K562 (cell line): ENCODE results near the gene BCR. TPM values are rescaled to one million over a fixed set of nuclear protein-coding genes. Genes with fewer than 3 reads are reported as not detected.

Experiments used
- BRD9 ChIP-seq: fragments of 450-650 bp; IDR thresholded peaks from 2 replicates; pipeline ENCODE4 v1.6.1; 2018; ENCODE audit warnings: low read depth; ENCODE audit not compliant: partially characterized antibody
- CBX1 ChIP-seq: sonication (generic); IDR thresholded peaks from 2 replicates; pipeline ENCODE4 v1.6.1; 2016; ENCODE audit warnings: antibody characterized with exemption, low read depth, mild to moderate bottlenecking
- CBX8 ChIP-seq: fragments of 200-600 bp; sonication (generic); IDR thresholded peaks from 2 replicates; pipeline ENCODE4 v1.6.1; 2012; ENCODE audit warnings: borderline replicate concordance, mixed run types, low read depth, mild to moderate bottlenecking, moderate library complexity, mixed read lengths, low read length, control low read depth, inconsistent platforms; ENCODE audit not compliant: poor library complexity, severe bottlenecking; ENCODE audit errors: extremely low read depth
- ETV1 ChIP-seq: fragments of 450-650 bp; conservative IDR thresholded peaks from 2 replicates; pipeline ENCODE4 v1.6.1; 2016; ENCODE audit warnings: missing genetic modification characterization, control low read depth, low read depth, missing compliant biosample characterization
- HSF4 ChIP-seq: fragments of 250-450 bp; sonication (Bioruptor Pico); IDR thresholded peaks from 2 replicates; pipeline ENCODE4 v2.1.2; 2022; ENCODE audit warnings: mild to moderate bottlenecking, moderate library complexity, borderline replicate concordance
- IRF2 ChIP-seq: sonication (generic); formaldehyde crosslinking; IDR thresholded peaks from 2 replicates; pipeline ENCODE4 v1.8.1; 2022; ENCODE audit warnings: mild to moderate bottlenecking, missing genetic modification reagents
- MAFG ChIP-seq: fragments of 450-650 bp; conservative IDR thresholded peaks from 2 replicates; pipeline ENCODE4 v1.6.1; 2016; ENCODE audit warnings: missing genetic modification characterization, missing compliant biosample characterization
- RCOR1 ChIP-seq, 2 experiments: IDR thresholded peaks; 2 replicates each; pipeline ENCODE4 v1.6.1; 2012; ENCODE audit warnings: low read depth in 2 of 2, low read length in 2 of 2, borderline replicate concordance in 1 of 2, improper control_type of control experiment in 1 of 2
- SMAD2 ChIP-seq: fragments of 150-350 bp; IDR thresholded peaks from 2 replicates; pipeline ENCODE4 v1.6.1; 2014; ENCODE audit warnings: low read depth, mild to moderate bottlenecking, low read length
- SMC3 ChIP-seq: conservative IDR thresholded peaks from 2 replicates; pipeline ENCODE4 v1.6.1; 2011; ENCODE audit warnings: low read depth, low read length, improper control_type of control experiment; ENCODE audit not compliant: insufficient read depth
- SRSF3 ChIP-seq: fragments of 200-400 bp; formaldehyde crosslinking; IDR thresholded peaks from 2 replicates; pipeline ENCODE4 v1.6.1; 2016; ENCODE audit warnings: mild to moderate bottlenecking, low read length, moderate library complexity; ENCODE audit not compliant: insufficient read depth
- STAT5A ChIP-seq: IDR thresholded peaks from 2 replicates; pipeline ENCODE4 v1.6.1; 2012; ENCODE audit warnings: low read length, inconsistent platforms, borderline replicate concordance
- YBX1 ChIP-seq: fragments of 450-650 bp; IDR thresholded peaks from 2 replicates; pipeline ENCODE4 v1.7.1; 2016; ENCODE audit warnings: mild to moderate bottlenecking
- ZBTB1 ChIP-seq: sonication (generic); formaldehyde crosslinking; IDR thresholded peaks from 2 replicates; pipeline ENCODE4 v1.8.1; 2023; ENCODE audit warnings: missing genetic modification reagents, low read depth, mild to moderate bottlenecking, borderline replicate concordance
- ZNF174 ChIP-seq: fragments of 250-450 bp; sonication (Bioruptor Pico); IDR thresholded peaks from 2 replicates; pipeline ENCODE4 v1.4.0; 2020; ENCODE audit warnings: mild to moderate bottlenecking
- ZNF586 ChIP-seq: fragments of 450-650 bp; formaldehyde crosslinking; conservative IDR thresholded peaks from 2 replicates; pipeline ENCODE4 v1.4.0; 2020; ENCODE audit warnings: mild to moderate bottlenecking, moderate library complexity
- ZNF695 ChIP-seq: fragments of 450-650 bp; formaldehyde crosslinking; IDR thresholded peaks from 2 replicates; pipeline ENCODE4 v1.4.0; 2020; ENCODE audit warnings: mild to moderate bottlenecking, moderate library complexity
- polyA plus RNA-seq, 8 experiments: library from polyadenylated mRNA; depleted of rRNA in 4 of 8; stranded (reverse) in 5 of 8; unstranded in 3 of 8; fragments of >200 nt; fragmentation: Nextera tagmentation in 2 of 8; fragmentation: Illumina TruSeq in 1 of 8; extraction: Ambion mirVana in 2 of 8; extraction: Trizol in 1 of 8; gene quantifications; 2 replicates each; pipeline versions ENCODE4 v1.2.1 to v1.2.3, GENCODE V29; 2011 to 2014; ENCODE audit warnings: inconsistent platforms in 1 of 8, missing spikeins in 1 of 8
- total RNA-seq, 7 experiments: library from RNA; depleted of rRNA in 6 of 7; stranded (reverse); fragments of >200 nt in 6 of 7; fragmentation: Illumina TruSeq in 2 of 7; extraction: Trizol in 2 of 7; gene quantifications; 2 replicates each; pipeline versions ENCODE4 v1.2.1 to v1.2.3, GENCODE V29; 2011 to 2021; ENCODE audit warnings: low replicate concordance in 1 of 7
- TF ChIP-seq, protein P1 (sequence below): sonication (generic); formaldehyde crosslinking; IDR thresholded peaks from 2 replicates; pipeline ENCODE4 v1.8.1; 2023; ENCODE audit warnings: mild to moderate bottlenecking, missing genetic modification reagents
- TF ChIP-seq, protein P2 (sequence below): fragments of 450-650 bp; IDR thresholded peaks from 2 replicates; pipeline ENCODE4 v1.6.1; 2018; ENCODE audit not compliant: partially characterized antibody
- TF ChIP-seq, protein P3 (sequence below), 2 experiments: fragments of 450-650 bp in 1 of 2; sonication (generic) in 1 of 2; formaldehyde crosslinking in 1 of 2; IDR thresholded peaks in 1 of 2; conservative IDR thresholded peaks in 1 of 2; 2 replicates each; pipeline versions ENCODE4 v1.6.1 to v1.8.1; 2016 to 2023; ENCODE audit warnings: mild to moderate bottlenecking in 2 of 2, moderate library complexity in 2 of 2, inconsistent platforms in 1 of 2, missing genetic modification reagents in 1 of 2

The BCR gene
- total and polyA plus RNA-seq, 9 of the 15 experiments (the other 6 are each of a cell fraction or from before 2014, with no cell fraction given) = 0.41 to 150 (median 45.6) TPM

DNA sequence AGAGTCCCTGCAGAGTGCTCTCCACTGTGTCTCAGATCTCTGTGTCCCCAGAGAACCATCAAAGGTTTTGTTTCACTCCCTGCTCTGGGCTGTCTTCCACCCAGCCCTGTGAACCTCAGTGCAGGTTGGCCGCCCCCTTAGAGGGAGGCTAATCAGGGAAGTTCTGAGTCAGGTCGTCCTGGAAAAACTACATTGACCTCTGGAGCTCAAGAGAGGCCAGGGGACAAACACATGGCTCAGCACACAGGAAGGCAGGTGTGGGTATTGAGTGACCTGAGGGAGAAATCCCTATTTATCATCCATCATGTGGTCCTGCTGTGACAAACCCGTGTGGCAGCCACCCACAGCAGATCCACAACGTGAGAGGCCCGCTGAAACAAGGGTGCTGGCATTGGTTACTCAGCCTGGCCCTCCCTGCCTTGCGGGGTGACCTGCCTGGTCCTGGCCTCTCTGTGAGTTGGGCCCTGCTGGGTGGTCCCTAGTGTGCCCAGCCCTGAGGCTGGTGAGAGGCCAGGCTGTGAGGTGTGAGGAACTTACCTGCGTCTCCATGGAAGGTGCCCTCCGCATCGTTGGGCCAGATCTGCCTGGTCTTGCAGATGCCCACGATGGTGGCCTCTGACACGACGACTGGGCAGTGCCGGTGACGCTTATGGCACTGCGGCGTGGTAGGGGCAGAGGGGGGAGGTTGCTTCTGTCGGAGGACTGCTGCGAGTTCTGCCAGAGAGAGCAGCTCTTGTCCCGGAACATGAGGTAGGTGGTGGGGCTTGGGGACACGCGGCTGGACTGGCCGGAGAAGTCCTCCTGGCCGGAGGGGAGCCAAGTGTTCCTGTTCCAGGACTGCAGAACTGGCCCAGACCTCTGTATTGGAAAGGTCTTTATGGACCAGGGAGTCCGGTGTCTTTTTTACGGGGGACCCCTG, 669 bp upstream of the BCR start (continued):
- TF ChIP-seq SRSF3 (no peak), ZBTB1 (no peak), ETV1 (tag) (no peak), HSF4 (no peak), ZNF695 (no peak), SMC3 (no peak), SMAD2 (no peak), BRD9 (no peak), YBX1 (no peak), STAT5A (no peak), MAFG (tag) (no peak), IRF2 (no peak), CBX1 (no peak), RCOR1 (IDR thresholded peaks at IDR 0.05; ENCODE audit: borderline replicate concordance in 1 of 2, low read depth in 2 of 2, low read length in 2 of 2) (no peak), ZNF586 (CRISPR knock-in tag) (no peak), CBX8 (no peak), ZNF174 (no peak)
- TF ChIP-seq, protein P1, sequence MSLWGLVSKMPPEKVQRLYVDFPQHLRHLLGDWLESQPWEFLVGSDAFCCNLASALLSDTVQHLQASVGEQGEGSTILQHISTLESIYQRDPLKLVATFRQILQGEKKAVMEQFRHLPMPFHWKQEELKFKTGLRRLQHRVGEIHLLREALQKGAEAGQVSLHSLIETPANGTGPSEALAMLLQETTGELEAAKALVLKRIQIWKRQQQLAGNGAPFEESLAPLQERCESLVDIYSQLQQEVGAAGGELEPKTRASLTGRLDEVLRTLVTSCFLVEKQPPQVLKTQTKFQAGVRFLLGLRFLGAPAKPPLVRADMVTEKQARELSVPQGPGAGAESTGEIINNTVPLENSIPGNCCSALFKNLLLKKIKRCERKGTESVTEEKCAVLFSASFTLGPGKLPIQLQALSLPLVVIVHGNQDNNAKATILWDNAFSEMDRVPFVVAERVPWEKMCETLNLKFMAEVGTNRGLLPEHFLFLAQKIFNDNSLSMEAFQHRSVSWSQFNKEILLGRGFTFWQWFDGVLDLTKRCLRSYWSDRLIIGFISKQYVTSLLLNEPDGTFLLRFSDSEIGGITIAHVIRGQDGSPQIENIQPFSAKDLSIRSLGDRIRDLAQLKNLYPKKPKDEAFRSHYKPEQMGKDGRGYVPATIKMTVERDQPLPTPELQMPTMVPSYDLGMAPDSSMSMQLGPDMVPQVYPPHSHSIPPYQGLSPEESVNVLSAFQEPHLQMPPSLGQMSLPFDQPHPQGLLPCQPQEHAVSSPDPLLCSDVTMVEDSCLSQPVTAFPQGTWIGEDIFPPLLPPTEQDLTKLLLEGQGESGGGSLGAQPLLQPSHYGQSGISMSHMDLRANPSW (CRISPR knock-in tag) = peak; percentile 99
- TF ChIP-seq, protein P2, sequence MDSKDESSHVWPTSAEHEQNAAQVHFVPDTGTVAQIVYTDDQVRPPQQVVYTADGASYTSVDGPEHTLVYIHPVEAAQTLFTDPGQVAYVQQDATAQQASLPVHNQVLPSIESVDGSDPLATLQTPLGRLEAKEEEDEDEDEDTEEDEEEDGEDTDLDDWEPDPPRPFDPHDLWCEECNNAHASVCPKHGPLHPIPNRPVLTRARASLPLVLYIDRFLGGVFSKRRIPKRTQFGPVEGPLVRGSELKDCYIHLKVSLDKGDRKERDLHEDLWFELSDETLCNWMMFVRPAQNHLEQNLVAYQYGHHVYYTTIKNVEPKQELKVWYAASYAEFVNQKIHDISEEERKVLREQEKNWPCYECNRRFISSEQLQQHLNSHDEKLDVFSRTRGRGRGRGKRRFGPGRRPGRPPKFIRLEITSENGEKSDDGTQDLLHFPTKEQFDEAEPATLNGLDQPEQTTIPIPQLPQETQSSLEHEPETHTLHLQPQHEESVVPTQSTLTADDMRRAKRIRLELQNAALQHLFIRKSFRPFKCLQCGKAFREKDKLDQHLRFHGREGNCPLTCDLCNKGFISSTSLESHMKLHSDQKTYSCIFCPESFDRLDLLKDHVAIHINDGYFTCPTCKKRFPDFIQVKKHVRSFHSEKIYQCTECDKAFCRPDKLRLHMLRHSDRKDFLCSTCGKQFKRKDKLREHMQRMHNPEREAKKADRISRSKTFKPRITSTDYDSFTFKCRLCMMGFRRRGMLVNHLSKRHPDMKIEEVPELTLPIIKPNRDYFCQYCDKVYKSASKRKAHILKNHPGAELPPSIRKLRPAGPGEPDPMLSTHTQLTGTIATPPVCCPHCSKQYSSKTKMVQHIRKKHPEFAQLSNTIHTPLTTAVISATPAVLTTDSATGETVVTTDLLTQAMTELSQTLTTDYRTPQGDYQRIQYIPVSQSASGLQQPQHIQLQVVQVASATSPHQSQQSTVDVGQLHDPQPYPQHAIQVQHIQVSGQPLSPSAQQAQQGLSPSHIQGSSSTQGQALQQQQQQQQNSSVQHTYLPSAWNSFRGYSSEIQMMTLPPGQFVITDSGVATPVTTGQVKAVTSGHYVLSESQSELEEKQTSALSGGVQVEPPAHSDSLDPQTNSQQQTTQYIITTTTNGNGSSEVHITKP = no peak
- TF ChIP-seq, protein P3, sequence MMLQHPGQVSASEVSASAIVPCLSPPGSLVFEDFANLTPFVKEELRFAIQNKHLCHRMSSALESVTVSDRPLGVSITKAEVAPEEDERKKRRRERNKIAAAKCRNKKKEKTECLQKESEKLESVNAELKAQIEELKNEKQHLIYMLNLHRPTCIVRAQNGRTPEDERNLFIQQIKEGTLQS (IDR thresholded peaks at IDR 0.05) = no peak
- TF ChIP-seq, protein P3 (CRISPR knock-in tag; conservative IDR thresholded peaks at IDR 0.05) = peak; percentile 93
